ENCODE data around the gene CLHC1. TPM values are rescaled to one million over a fixed set of nuclear protein-coding genes. Genes with fewer than 3 reads are reported as not detected.
"Not testable (repeated sequence)": the region's sequence is repeated elsewhere in the genome, so short reads cannot be mapped to it uniquely, and the experiment has no call there.

The CLHC1 gene
- total RNA-seq, 2 donors from 2014 or later = 5.4 to 8.1 TPM

- no peak for ATAC-seq
- intact Hi-C loops (cut with DNase I) = no loop called here
- DNase-seq = no peak
Observed at GRCh38 chr2:55158111-55158814, 73.8 kb downstream of the CLHC1 start.

- ATAC-seq (peak; percentile 48 to 62), DNase-seq (no peak)
- intact Hi-C loops (cut with DNase I) = no loop called here
Observed at GRCh38 chr2:55157474-55157884, 74.6 kb downstream of the CLHC1 start.

- ATAC-seq = no peak
- intact Hi-C loops (cut with DNase I) = no loop called here
- DNase-seq = no peak
Observed at GRCh38 chr2:55156984-55157383, 75.1 kb downstream of the CLHC1 start.

GRCh38 chr2:55156326-55156725, 75.8 kb downstream of the CLHC1 start:
- ATAC-seq = peak in 1 of 2 donors; percentile 19
- no peak for DNase-seq
- intact Hi-C loops (cut with DNase I) = no loop called here

GRCh38 chr2:55155764-55156281, 76.3 kb downstream of the CLHC1 start:
- no peak for DNase-seq
- ATAC-seq = no peak
- intact Hi-C loops (cut with DNase I) = no loop called here

GRCh38 chr2:55155206-55155605, 76.9 kb downstream of the CLHC1 start:
- intact Hi-C loops (cut with DNase I) = no loop called here
- ATAC-seq = no peak
- DNase-seq = no peak

- ATAC-seq (no peak), DNase-seq (no peak)
- intact Hi-C loops (cut with DNase I) = no loop called here
Observed at GRCh38 chr2:55154525-55155030, 77.5 kb downstream of the CLHC1 start.

- no peak for DNase-seq
- ATAC-seq = peak in 1 of 2 donors; percentile 8
Observed at GRCh38 chr2:55153584-55154299, 78.4 kb downstream of the CLHC1 start.

GRCh38 chr2:55152475-55153412, 79.3 kb downstream of the CLHC1 start:
- intact Hi-C loops (cut with DNase I) = no loop called here
- DNase-seq (no peak), ATAC-seq (no peak)

More at GRCh38 chr2:55153584-55154299, 78.4 kb downstream of the CLHC1 start:
- intact Hi-C loops (cut with DNase I) = no loop called here

- intact Hi-C loops (cut with DNase I) = no loop called here
- DNase-seq (no peak), ATAC-seq (no peak)
Observed at GRCh38 chr2:55151733-55152433, 80.2 kb downstream of the CLHC1 start.

- ATAC-seq (peak; percentile 41 to 42), DNase-seq (no peak)
- intact Hi-C loops (cut with DNase I) = no loop called here
Observed at GRCh38 chr2:55150834-55151233, 81.3 kb downstream of the CLHC1 start.

GRCh38 chr2:55148269-55148668, 83.8 kb downstream of the CLHC1 start:
- intact Hi-C loops (cut with DNase I) = no loop called here
- DNase-seq = no peak
- ATAC-seq = no peak

- intact Hi-C loops (cut with DNase I) = no loop called here
- ATAC-seq = no peak
- DNase-seq = no peak
Observed at GRCh38 chr2:55147531-55147930, 84.6 kb downstream of the CLHC1 start.

- ATAC-seq = no peak
- DNase-seq = no peak
- intact Hi-C loops (cut with DNase I) = no loop called here
Observed at GRCh38 chr2:55147041-55147440, 85.1 kb downstream of the CLHC1 start.

GRCh38 chr2:55146263-55146662, 85.8 kb downstream of the CLHC1 start:
- DNase-seq (no peak), ATAC-seq (no peak)
- intact Hi-C loops (cut with DNase I) = no loop called here

GRCh38 chr2:55144922-55145820, 86.9 kb downstream of the CLHC1 start:
- DNase-seq = no peak
- intact Hi-C loops (cut with DNase I) = no loop called here

GRCh38 chr2:55143706-55144105, 88.4 kb downstream of the CLHC1 start:
- ATAC-seq; intact Hi-C loops (cut with DNase I); DNase-seq: not testable (repeated sequence)

More at GRCh38 chr2:55144922-55145820, 86.9 kb downstream of the CLHC1 start:
- ATAC-seq = no peak

- DNase-seq = no peak
- intact Hi-C loops (cut with DNase I) = no loop called here
- no peak for ATAC-seq
Observed at GRCh38 chr2:55142518-55142917, 89.6 kb downstream of the CLHC1 start.

Data from left cardiac atrium (tissue), 4 donors.